GM18951 (cell line): ENCODE data around the gene INF2.
"Not testable (repeated sequence)": the region's sequence is repeated elsewhere in the genome, so short reads cannot be mapped to it uniquely, and the experiment has no call there.

Experiments
- POLR2A ChIP-seq: IDR thresholded peaks from 4 replicates; pipeline ENCODE4 v1.6.1; 2011; ENCODE audit warnings: mild to moderate bottlenecking; ENCODE audit not compliant: insufficient read length, insufficient read depth; ENCODE audit errors: extremely low read depth
- in situ Hi-C: fragments of 300-500 bp; cut with MboI; formaldehyde crosslinking; loops from one replicate; pipeline ENCODE4 v1.12.0; 2022; ENCODE audit warnings: low sequenced_read_pairs, mixed read lengths, inconsistent platforms; ENCODE audit not compliant: unreplicated experiment

The INF2 gene

DNA sequence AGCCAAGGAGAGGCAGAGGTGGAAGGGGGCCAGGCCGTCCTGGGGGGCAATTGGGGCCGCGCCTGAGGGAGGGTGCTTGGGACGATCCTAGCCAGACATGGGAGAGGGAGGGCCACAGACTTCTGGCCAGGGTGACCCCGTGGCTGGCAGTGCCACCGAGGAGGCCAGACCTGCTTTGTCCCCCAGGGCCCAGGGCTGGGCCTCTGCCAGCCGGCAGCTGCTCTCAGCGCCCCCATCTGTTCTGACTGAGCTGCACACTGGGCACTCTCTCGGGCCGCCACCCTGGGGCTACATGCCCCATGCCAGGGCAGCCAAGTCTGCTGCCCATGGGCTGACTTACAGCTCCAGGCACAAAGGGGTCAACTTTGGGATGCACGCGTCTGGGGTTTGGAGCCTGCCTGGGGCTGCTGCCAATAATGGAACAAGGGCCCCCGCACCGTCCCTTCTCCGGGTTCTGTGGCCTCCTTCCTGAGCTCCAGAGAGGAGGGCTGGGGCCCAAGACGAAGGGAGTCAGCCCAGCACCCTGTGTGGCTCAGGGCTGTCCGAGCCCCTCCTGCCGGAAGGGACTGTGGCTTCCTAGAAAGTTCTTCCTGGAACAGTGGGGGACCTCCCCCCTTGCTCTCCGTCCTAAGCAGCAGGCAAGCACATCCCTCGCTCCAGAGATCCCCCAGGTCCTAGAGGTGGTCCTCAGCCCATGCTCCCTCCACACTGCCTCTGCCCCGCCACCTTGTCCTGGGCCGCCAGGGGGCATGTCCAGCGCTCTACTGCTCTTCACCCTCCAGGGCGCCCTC lies 35.8 kb downstream of the INF2 start:
- in situ Hi-C loops: no loop called here
- no peak for TF ChIP-seq POLR2A

- TF ChIP-seq POLR2A: no peak
- in situ Hi-C loops: no loop called here
Observed at GRCh38 chr14:104725772-104726548, 36.5 kb downstream of the INF2 start.

DNA sequence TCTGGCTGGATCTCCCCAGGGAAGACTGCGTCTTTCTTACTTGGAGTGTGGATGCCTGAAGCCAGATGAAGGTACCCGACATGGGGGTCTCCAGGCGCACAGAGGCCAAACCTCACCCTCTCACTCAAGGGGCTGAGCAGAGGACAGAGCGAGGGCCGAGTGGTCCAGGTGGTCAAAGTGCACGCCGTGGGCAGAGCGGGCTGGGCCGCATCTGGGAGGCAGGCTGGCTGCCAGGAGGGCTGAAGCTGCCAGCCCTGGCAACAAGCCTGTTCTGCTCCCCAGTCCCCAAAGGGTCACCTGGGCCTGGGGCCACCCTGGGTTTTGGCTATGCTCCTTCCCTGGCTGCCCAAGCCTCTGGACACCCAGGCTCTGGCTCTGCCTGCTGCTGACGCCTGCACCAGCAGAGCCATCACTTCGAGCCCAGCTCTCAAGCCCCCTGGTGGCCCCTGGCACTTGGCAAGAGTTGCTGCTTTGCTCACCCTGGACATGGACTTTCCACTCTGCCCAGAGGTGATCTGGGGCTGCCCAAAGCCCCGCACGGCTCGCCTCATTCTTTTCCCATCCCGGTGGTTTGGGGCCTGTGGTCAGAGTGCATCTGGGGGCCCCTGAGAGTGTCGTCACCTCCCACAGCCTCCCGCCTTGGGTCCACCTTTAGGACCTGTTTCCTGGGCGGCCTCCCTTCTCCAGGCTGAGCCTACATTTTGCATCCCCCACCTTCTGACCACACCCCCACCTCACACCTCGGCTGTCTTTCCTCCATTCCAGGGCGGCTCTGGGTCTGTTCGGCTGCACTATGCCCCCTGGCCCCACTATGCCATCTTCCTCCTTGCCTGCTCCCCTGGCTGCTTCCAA lies 37.4 kb downstream of the INF2 start:
- no peak for TF ChIP-seq POLR2A
- in situ Hi-C loops: no loop called here

DNA sequence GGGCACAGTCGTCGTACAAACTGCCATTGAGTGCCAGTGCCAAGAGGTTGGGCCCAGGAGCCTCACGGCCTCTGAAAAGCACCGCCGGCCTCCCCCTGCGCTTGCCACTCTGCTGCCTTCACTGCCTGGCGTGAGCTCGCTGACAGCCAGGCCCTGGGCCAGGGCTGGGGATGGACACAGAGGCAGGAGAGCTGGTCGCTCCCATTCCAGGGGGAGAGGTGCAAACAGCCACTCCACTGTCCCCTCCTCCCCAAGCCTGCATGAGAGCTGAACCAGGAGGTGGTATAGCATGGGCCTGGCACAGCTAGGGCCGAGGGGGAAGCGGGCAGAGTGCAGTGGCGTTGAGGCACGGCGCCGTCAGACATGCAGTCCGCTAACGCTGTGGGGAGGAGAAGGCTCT lies 39.2 kb downstream of the INF2 start:
- no peak for TF ChIP-seq POLR2A
- in situ Hi-C loops: no loop called here

DNA sequence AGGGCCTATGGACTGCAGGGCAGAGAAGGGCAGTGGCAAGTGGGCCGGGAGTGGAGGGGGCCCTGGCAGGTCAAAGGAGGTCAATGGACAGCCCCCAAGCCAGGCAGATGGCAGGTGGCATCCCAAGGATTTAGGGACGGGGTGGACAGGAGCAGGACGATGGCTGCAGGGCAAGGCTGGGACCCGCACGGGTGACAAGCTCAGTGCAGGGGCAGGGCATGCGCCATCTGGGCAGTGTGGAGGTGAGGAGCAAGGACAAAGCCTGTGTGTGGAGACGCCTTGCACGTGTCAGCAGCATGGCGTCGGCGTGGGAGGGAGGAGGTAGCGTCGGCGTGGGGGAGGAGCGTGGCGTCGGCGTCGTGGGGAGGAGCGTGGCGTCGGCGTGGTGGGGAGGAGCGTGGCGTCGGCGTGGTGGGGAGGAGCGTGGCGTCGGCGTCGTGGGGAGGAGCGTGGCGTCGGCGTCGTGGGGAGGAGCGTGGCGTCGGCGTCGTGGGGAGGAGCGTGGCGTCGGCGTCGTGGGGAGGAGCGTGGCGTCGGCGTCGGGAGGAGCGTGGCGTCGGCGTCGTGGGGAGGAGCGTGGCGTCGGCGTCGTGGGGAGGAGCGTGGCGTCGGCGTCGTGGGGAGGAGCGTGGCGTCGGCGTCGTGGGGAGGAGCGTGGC lies 39.9 kb downstream of the INF2 start:
- in situ Hi-C loops: not testable (repeated sequence)

- TF ChIP-seq POLR2A: no peak
- in situ Hi-C loops: no loop called here
Observed at GRCh38 chr14:104729835-104730181, 40.4 kb downstream of the INF2 start.

- in situ Hi-C loops: no loop called here
- TF ChIP-seq POLR2A: no peak
Observed at GRCh38 chr14:104730487-104730886, 41.1 kb downstream of the INF2 start.

- no peak for TF ChIP-seq POLR2A
- in situ Hi-C loops: no loop called here
Observed at GRCh38 chr14:104731320-104732294, 42.2 kb downstream of the INF2 start.

DNA sequence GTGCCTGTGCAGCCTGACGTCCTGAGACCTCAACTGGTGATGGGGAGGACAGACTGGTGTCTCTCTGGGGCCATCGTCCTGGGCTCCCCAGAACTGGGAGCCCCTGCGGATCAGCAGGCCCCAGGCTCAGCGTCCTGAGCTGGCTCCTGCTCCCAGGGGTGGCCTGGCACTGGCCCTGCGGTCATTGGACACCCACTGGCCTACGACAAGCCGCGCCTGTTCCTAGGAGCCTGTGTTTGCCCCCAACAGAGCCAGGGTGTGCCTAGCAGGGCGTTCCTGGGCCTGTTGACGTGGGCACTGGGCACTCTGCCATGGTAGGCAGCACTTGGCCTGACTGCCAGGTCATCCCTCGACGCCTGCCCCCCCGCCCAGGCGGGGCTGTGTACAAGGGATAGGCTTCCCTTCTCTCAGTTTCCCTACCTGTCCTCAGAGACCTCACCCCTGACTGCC lies 43.0 kb downstream of the INF2 start:
- in situ Hi-C loops: no loop called here
- TF ChIP-seq POLR2A: no peak

DNA sequence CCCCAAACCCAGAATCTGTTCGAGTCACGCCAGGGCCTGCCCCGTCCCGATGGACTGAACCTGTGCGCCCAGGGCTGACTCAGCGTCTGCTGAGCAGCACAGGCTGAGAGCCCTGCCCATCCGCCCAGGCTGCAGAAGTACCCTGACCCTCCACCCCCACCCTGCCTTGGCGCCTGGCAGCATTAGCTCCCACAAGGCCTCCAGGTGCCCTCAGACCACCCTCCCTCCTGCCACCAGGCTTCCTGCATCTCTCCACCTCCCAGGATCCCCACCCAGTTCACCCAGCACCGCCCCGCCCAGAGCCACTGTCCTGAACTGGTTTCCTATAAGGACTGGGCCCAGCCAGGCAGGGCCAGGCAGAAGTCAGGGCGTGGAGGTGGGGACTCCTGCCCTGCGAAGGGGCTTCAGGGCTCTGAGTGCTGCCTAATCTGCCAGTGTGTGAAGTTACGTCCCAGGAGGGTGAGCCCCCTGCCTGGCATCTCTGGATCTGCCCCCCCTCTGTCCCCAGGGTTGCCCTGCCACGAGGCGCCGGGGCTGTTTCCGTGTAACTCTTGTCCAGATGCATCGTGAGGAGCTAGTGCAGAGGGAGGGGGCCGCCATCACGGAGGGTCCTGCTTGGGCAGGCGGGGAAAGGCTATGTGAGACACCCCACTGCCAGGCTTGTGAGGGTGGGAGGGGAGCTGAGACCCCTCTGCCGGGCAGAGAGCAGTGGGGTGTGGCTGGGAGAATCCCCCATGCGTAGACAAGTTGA lies 43.7 kb downstream of the INF2 start:
- TF ChIP-seq POLR2A: no peak
- in situ Hi-C loops: no loop called here

DNA sequence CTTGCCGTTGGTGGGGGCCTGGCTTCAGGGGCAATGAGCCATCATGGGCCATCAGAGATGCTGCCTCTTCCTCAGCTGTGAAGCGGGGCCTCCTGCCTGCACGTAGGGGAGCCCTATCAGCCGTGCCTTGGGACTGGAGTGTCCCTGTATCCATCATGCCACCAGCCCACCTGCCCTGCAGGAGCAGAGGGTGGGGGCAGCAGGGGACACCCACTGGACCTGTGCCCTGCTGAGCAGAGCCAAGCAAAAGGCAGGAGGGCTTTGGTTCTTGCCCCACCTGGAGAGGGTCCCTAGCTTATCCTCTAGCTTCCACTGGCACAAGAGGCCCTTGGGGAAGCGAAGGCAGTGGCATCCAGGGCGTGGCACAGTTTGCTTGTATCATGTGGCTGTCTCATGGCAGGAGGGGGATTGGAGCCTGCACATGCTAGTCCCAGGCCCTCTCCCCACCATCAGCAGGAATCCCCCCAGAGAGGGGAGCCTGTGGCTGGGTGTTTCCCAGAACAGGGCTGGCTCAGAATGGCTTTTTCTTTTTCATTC lies 44.7 kb downstream of the INF2 start:
- TF ChIP-seq POLR2A: no peak
- in situ Hi-C loops: no loop called here
